ENCODE measurements around the gene PRPF19. TPM values are rescaled to one million over a fixed set of nuclear protein-coding genes. Genes with fewer than 3 reads are reported as not detected.

The PRPF19 gene
- polyA plus RNA-seq, 2 of the 4 experiments (the other 2 are of a cell fraction): 41.1 to 177 TPM

DNA sequence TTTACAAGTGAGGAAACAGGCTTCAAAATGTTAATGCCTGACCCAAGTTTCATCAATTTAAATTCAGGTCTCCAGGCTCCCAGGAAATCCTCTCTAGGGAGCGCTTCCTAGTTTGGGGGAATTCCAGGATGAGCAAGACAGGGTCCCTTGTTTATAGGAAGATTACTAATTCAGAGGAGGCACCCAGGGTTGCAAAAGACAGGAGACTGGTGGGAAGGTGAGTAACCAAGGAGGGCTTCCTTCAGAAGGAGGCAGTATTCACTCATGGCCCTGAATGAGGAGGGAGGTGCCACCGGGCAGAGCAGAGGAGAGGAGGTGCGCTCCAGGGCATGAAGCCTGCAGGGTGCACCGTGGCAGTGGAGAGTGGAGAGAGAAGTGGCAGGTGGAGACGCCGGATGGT is 19.5 kb upstream of the PRPF19 start (continued):
- TF ChIP-seq, protein P1, sequence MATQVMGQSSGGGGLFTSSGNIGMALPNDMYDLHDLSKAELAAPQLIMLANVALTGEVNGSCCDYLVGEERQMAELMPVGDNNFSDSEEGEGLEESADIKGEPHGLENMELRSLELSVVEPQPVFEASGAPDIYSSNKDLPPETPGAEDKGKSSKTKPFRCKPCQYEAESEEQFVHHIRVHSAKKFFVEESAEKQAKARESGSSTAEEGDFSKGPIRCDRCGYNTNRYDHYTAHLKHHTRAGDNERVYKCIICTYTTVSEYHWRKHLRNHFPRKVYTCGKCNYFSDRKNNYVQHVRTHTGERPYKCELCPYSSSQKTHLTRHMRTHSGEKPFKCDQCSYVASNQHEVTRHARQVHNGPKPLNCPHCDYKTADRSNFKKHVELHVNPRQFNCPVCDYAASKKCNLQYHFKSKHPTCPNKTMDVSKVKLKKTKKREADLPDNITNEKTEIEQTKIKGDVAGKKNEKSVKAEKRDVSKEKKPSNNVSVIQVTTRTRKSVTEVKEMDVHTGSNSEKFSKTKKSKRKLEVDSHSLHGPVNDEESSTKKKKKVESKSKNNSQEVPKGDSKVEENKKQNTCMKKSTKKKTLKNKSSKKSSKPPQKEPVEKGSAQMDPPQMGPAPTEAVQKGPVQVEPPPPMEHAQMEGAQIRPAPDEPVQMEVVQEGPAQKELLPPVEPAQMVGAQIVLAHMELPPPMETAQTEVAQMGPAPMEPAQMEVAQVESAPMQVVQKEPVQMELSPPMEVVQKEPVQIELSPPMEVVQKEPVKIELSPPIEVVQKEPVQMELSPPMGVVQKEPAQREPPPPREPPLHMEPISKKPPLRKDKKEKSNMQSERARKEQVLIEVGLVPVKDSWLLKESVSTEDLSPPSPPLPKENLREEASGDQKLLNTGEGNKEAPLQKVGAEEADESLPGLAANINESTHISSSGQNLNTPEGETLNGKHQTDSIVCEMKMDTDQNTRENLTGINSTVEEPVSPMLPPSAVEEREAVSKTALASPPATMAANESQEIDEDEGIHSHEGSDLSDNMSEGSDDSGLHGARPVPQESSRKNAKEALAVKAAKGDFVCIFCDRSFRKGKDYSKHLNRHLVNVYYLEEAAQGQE (IDR thresholded peaks at IDR 0.05): no peak
- no peak for TF ChIP-seq RNF2 (IDR thresholded peaks at IDR 0.05; ENCODE audit: borderline replicate concordance, low read depth)
- no peak for TF ChIP-seq POLR2AphosphoS2 (conservative IDR thresholded peaks at IDR 0.05; ENCODE audit: low read length)
- TF ChIP-seq TFCP2L1 (CRISPR knock-in tag; IDR thresholded peaks at IDR 0.05): no peak
- TF ChIP-seq FOXS1 (CRISPR knock-in tag; IDR thresholded peaks at IDR 0.05): no peak
- no peak for TF ChIP-seq CHD2 (IDR thresholded peaks at IDR 0.05; ENCODE audit: low read length, partially characterized antibody)

DNA sequence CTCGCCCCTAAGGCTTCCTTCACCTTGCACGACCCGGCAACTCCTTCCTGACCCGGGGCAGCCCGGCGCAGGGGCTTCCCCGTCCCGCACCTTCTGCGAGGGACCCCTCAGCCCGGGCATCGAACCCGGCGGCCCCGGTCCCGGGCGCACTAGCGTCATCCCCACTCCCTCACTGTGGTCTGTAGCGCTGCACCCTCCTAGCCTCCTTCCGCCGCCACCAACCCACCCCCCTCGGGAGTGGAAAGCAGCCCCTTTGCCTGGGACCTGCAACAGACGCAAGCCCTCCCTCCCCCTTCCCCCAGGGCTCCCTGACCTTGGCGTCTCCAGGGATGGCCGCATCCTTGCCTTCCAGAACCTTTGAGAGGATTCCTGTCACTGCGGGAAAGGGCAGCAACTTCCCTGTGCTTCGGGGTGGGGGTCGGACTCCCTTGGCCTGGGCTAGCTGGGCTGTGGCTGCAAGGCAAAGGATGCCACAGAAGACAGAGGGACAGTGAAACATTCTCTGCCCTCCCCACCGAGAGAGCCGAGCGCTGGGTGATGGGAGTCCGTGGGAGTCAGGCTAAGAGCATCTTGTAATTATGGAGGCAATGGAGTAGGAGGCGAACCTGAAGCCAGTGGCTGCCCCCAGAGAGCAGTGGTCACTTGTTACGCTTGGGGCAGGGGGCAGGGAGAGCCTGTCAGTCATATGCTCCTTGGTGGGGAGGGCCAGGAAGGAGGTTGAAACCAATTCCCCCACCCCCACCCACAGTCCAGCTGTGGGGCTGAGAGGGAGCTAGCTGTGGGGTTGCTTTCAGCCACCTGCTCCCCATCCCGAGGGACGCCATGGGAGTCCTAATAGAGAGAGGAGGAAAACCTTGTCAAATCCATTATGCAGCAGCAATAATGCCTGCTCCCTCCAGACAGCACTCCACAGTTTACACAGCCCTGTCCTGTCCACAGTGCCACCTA is 18.8 kb upstream of the PRPF19 start:
- CTCF ChIA-PET: interaction anchor here (0.6 to 2.2 kb wide), 2 partner anchors 44 to 228 kb away, joined by 3 to 5 read pairs; no protein-coding TSS in a partner anchor
- no peak for FAIRE-seq
- ATAC-seq: peak; percentile 38 to 50; a peak in 5 of 6 replicates
- Histone ChIP-seq H3K4me1 (peaks cover 20% of the 10 kb centered on the region), H3K4me2 (peak overlapping the region; percentile 90), H3K27ac (peak overlapping the region; percentile 82 to 97), H3K4me3 (peak overlapping the region; percentile 70), H3K9me3 (no peaks in the 10 kb centered on the region)
- WGBS (ENCODE audit: missing lambda C conversion rate): 4% methylated on average over 25 of the region's 35 CpGs
- TF ChIP-seq NR3C1 (IDR thresholded peaks at IDR 0.05): no peak
- TF ChIP-seq ZC3H11A (IDR thresholded peaks at IDR 0.05): no peak
- TF ChIP-seq, protein P2, sequence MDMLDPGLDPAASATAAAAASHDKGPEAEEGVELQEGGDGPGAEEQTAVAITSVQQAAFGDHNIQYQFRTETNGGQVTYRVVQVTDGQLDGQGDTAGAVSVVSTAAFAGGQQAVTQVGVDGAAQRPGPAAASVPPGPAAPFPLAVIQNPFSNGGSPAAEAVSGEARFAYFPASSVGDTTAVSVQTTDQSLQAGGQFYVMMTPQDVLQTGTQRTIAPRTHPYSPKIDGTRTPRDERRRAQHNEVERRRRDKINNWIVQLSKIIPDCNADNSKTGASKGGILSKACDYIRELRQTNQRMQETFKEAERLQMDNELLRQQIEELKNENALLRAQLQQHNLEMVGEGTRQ (IDR thresholded peaks at IDR 0.05): no peak
- no peak for TF ChIP-seq NFE2L2 (conservative IDR thresholded peaks at IDR 0.05; ENCODE audit: low read length)
- TF ChIP-seq SMC3 (IDR thresholded peaks at IDR 0.05): no peak
- no peak for TF ChIP-seq EHMT2 (IDR thresholded peaks at IDR 0.05; ENCODE audit: low read depth)
- no peak for TF ChIP-seq JUNB (IDR thresholded peaks at IDR 0.05)
- no peak for TF ChIP-seq MAFK (IDR thresholded peaks at IDR 0.05; ENCODE audit: partially characterized antibody)
- POLR2A ChIA-PET: no interaction called here
- DNase-seq (ENCODE audit: low read depth in 1 of 2, low spot score in 1 of 2): no peak

DNA sequence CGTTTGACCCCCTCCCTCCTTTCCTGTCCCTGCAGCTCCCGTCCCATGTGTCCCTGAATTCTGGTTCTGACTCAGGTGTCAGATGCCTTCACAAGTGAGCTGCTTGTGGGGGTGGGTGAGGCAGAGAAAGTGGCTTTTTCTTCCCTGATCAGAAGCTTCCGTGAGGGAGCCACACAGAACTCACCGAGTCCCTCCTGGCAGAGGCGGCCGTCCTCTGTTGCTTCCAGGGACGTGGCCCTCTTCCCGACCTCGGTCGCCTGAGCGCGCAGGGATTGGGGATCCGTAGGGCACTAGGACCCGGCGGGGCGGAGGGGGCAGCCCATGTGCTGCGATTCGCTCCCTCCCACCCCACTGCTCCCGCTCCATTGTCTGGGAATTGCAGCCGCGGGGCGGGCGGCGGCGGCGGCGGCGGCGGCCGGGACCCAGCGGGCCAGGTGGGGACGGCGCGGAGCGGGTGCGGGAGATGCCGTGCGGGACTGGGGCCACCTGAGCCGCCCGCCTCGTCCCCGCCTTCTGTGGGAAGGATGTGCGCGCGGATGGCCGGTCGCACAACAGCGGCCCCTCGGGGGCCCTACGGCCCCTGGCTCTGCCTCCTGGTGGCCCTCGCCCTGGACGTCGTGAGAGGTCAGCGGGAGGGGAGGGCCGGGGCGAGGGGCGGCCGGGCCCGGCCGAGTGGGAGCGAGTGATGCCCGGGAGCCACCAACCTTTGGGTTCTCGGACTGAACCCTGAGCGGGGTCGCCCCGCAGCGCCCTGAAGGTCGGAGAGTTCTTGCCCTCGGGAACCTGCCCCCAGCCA is 17.9 kb upstream of the PRPF19 start, which contains the start of gene TMEM132A:
Gene TMEM132A, plus strand, starts transcription at position 351 of the 796 bp plus-strand sequence. Its CDS starts 174 bp downstream, at position 525.
- ChIA-PET CTCF (interaction anchor here (1.2 to 2.1 kb wide), 5 partner anchors 9 to 93 kb away, joined by 3 to 8 read pairs (median 6); partner anchors contain the start of gene TMEM109), POLR2A (interaction anchor here (1.1 to 1.6 kb wide), 2 partner anchors 9 to 11 kb away, joined by 5 to 6 read pairs; partner anchors contain the start of gene TMEM109)
- no peak for FAIRE-seq
- peak within 1 kb of the TSS; percentile 90 for H3K4me2 ChIP-seq
- WGBS (ENCODE audit: missing lambda C conversion rate): under 1% methylated on average over 16 of the region's 69 CpGs
- DNase-seq (ENCODE audit: low read depth in 1 of 2, low spot score in 1 of 2): peak; percentile 68 to 93
- peak; percentile 79 to 90 for ATAC-seq
- peak within 1 kb of the TSS; percentile 70 for H3K4me3 ChIP-seq
- peaks cover 20% of the 10 kb centered on the region for H3K4me1 ChIP-seq
- peak within 1 kb of the TSS; percentile 82 to 97 for H3K27ac ChIP-seq
- H3K9me3 ChIP-seq: no peaks in the 10 kb centered on the region
- no peak for TF ChIP-seq HDAC2 (IDR thresholded peaks at IDR 0.05)
- TF ChIP-seq RARB (CRISPR knock-in tag; IDR thresholded peaks at IDR 0.05): no peak
- peak; percentile 52 for TF ChIP-seq POLR2A (IDR thresholded peaks at IDR 0.05; ENCODE audit: low read length)
- TF ChIP-seq, protein P2 (IDR thresholded peaks at IDR 0.05): no peak
- TF ChIP-seq NPAS2 (CRISPR knock-in tag; IDR thresholded peaks at IDR 0.05; ENCODE audit: borderline replicate concordance): no peak
- TF ChIP-seq, protein P3, sequence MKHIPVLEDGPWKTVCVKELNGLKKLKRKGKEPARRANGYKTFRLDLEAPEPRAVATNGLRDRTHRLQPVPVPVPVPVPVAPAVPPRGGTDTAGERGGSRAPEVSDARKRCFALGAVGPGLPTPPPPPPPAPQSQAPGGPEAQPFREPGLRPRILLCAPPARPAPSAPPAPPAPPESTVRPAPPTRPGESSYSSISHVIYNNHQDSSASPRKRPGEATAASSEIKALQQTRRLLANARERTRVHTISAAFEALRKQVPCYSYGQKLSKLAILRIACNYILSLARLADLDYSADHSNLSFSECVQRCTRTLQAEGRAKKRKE (CRISPR knock-in tag; IDR thresholded peaks at IDR 0.05; ENCODE audit: low read depth): no peak
- TF ChIP-seq PHF8 (IDR thresholded peaks at IDR 0.05; ENCODE audit: borderline replicate concordance, low read depth): no peak
- no peak for TF ChIP-seq FOSB (CRISPR knock-in tag; IDR thresholded peaks at IDR 0.05)
- TF ChIP-seq, protein P4, sequence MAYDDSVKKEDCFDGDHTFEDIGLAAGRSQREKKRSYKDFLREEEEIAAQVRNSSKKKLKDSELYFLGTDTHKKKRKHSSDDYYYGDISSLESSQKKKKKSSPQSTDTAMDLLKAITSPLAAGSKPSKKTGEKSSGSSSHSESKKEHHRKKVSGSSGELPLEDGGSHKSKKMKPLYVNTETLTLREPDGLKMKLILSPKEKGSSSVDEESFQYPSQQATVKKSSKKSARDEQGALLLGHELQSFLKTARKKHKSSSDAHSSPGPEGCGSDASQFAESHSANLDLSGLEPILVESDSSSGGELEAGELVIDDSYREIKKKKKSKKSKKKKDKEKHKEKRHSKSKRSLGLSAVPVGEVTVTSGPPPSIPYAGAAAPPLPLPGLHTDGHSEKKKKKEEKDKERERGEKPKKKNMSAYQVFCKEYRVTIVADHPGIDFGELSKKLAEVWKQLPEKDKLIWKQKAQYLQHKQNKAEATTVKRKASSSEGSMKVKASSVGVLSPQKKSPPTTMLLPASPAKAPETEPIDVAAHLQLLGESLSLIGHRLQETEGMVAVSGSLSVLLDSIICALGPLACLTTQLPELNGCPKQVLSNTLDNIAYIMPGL (CRISPR knock-in tag; IDR thresholded peaks at IDR 0.05; ENCODE audit: borderline replicate concordance): no peak
- no peak for TF ChIP-seq CBX2 (IDR thresholded peaks at IDR 0.05; ENCODE audit: borderline replicate concordance, low read depth)
- TF ChIP-seq, protein P5, sequence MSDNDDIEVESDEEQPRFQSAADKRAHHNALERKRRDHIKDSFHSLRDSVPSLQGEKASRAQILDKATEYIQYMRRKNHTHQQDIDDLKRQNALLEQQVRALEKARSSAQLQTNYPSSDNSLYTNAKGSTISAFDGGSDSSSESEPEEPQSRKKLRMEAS (IDR thresholded peaks at IDR 0.05): peak; percentile 96

Measured in A549 (cell line).